ENCODE results near the gene TRIOBP. TPM values are rescaled to one million over a fixed set of nuclear protein-coding genes. Genes with fewer than 3 reads are reported as not detected.

The TRIOBP gene
- total RNA-seq, 1 experiment from 2014 or later = 170 TPM

DNA sequence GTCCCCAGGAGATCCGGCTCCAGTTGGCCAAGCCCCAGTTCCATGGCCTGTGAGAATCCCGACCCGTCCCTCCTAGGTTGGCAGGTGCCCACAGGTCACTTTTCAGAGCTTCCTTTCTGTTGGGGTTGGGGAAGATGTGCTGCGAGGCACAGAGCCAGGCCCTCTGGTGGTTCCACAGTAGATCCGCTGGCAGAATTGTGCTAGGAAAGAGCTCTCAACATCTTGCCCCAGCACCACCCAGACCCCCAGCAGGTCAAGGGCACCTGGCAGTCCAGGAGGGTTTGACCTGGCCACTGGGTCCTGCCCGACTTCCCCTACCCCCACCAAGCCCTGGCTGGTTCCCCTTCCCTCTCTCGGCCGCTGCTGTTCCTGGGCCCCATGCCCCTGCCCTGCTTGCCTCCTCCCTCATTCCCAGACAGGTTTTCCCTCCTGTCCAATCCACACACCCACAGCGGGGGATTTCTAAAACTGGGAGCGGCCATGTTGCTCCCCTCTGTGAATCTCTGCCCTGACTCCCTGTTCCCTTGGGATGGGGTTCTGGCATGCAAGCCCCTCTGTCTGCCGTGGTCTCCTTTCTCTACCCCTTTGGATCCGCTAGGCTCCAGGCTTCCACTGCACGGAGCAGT, 84.7 kb downstream of the TRIOBP start:
- intact Hi-C loops (cut with micrococcal nuclease; ENCODE audit: unreplicated experiment) = no loop called here
- Histone ChIP-seq H3F3A (ENCODE audit: insufficient read depth, low read depth) (peaks cover 74% of the 10 kb centered on the region), H2AFZ (no peak overlapping the region), H3K79me2 (ENCODE audit: low read depth) (no peaks in the 10 kb centered on the region), H3K36me3 (ENCODE audit: low read depth) (no peaks in the 10 kb centered on the region), H4K20me1 (ENCODE audit: insufficient read depth) (no peaks in the 10 kb centered on the region), H3K4me3 (no peak overlapping the region), H3K4me2 (peak overlapping the region; percentile 55), H3K4me1 (replicated peaks; ENCODE audit: insufficient read depth) (peaks cover 59% of the 10 kb centered on the region), H3K9me3 (ENCODE audit: insufficient read depth, low read depth) (no peaks in the 10 kb centered on the region), H3K27me3 (ENCODE audit: insufficient read depth, low read depth) (no peaks in the 10 kb centered on the region), H3K9me2 (ENCODE audit: insufficient read depth) (no peaks in the 10 kb centered on the region), H3K27ac (peak overlapping the region; percentile 74)
- TF ChIP-seq, protein P1, sequence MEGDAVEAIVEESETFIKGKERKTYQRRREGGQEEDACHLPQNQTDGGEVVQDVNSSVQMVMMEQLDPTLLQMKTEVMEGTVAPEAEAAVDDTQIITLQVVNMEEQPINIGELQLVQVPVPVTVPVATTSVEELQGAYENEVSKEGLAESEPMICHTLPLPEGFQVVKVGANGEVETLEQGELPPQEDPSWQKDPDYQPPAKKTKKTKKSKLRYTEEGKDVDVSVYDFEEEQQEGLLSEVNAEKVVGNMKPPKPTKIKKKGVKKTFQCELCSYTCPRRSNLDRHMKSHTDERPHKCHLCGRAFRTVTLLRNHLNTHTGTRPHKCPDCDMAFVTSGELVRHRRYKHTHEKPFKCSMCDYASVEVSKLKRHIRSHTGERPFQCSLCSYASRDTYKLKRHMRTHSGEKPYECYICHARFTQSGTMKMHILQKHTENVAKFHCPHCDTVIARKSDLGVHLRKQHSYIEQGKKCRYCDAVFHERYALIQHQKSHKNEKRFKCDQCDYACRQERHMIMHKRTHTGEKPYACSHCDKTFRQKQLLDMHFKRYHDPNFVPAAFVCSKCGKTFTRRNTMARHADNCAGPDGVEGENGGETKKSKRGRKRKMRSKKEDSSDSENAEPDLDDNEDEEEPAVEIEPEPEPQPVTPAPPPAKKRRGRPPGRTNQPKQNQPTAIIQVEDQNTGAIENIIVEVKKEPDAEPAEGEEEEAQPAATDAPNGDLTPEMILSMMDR (conservative IDR thresholded peaks at IDR 0.05) = peak; percentile 39; the same call in 1 of the 2 replicates
- TF ChIP-seq EZH2 (IDR thresholded peaks at IDR 0.05; ENCODE audit: low read depth) = no peak
- DNase-seq = no peak
- POLR2A ChIA-PET (ENCODE audit: unreplicated experiment) = no interaction called here
- CTCF ChIA-PET = interaction anchor here (0.6 to 1.1 kb wide), 2 partner anchors 138 to 173 kb away, joined by 3 to 4 read pairs; partner anchors contain the start of gene GGA1
- BruUV-seq (replicated peaks) = no TSS peak

DNA sequence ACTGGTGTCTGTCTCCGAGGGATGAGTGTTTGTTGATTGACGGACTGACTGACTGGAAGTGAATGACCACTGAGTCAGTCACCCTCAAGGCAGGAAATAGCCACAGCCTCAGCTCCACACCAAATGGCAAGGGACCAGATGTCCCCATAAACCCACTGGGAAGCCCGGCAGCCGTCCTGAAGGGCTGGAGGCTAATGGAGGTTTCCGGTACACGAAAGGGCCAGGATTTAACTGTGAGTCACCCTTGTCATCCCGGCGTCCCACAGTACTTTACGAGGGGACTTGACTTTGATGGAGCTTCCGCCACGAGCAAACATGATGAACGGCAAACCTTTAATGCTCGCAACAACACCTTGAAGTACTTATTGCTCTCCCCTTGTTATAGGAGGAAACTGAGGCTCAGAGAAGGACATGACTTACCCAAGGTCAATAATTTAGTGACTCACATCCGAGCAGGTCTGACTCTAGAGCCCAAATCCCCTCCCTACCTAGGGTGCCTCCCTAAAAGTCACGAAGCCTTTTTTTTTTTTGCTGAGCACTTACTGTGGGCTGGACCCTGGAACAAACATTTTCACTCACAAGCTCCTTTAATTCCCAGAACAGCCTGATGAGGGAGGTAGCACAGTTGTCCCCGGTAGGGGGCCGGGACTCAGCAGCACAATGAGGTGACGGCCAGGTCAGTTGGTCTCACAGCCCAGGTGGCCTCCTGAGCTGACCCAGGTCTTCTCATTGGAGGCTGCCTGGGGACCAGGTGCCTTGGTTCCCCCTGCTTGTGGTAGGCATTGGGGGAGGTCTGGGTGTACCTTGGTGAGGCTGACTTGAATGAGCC, 85.7 kb downstream of the TRIOBP start:
- H4K20me1 ChIP-seq (ENCODE audit: insufficient read depth) = no peaks in the 10 kb centered on the region
- H3K27ac ChIP-seq = peak overlapping the region; percentile 74
- no peaks in the 10 kb centered on the region for H3K79me2 ChIP-seq (ENCODE audit: low read depth)
- no peak overlapping the region for H3K4me3 ChIP-seq
- peak overlapping the region; percentile 55 for H3K4me2 ChIP-seq
- H2AFZ ChIP-seq = no peak overlapping the region
- no peaks in the 10 kb centered on the region for H3K9me3 ChIP-seq (ENCODE audit: insufficient read depth, low read depth)
- intact Hi-C loops (cut with micrococcal nuclease; ENCODE audit: unreplicated experiment) = no loop called here
- CTCF ChIA-PET = no interaction called here
- TF ChIP-seq, protein P1 (conservative IDR thresholded peaks at IDR 0.05) = no peak; the same call in 1 of the 2 replicates
- no peak for TF ChIP-seq EZH2 (IDR thresholded peaks at IDR 0.05; ENCODE audit: low read depth)
- no peaks in the 10 kb centered on the region for H3K9me2 ChIP-seq (ENCODE audit: insufficient read depth)
- POLR2A ChIA-PET (ENCODE audit: unreplicated experiment) = interaction anchor here (0.6 to 0.7 kb wide), 2 partner anchors 20 to 28 kb away, joined by 4 to 6 read pairs; no protein-coding TSS in a partner anchor
- H3F3A ChIP-seq (ENCODE audit: insufficient read depth, low read depth) = peaks cover 67% of the 10 kb centered on the region
- BruUV-seq (replicated peaks) = no TSS peak
- H3K27me3 ChIP-seq (ENCODE audit: insufficient read depth, low read depth) = no peaks in the 10 kb centered on the region
- DNase-seq = peak in 1 of 2 experiments; percentile 78
- H3K36me3 ChIP-seq (ENCODE audit: low read depth) = no peaks in the 10 kb centered on the region
- peaks cover 53% of the 10 kb centered on the region for H3K4me1 ChIP-seq (replicated peaks; ENCODE audit: insufficient read depth)

DNA sequence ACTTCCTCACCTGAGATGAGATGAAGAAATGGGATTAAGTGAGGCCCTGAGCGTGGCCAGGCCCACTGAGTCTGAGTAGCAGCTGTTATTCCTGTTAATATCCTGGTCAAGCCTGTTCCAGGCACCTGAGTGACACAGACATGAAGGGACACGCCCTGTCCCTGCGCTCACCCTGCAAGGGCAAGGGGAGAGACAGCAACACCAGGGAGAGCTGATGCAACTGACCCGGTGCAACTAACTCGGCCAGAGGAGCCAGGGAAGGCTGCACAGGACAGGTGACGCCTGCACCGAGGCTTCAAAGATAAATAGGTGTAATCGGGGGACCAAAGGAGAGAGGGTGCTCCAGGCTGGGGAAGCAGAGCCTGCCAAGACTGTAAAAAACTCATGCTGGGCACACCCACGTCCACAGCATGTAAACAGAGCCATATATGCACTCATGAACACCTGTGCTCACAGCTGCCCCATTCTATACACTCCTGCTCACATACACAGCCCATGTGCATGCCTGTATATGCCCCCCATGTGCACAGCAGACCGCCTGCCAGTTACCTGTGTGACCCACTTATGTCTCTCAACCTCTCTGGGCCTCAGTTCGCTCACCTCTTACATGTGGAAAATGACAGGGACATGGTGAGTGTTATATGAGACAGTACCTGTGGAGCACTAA, 88.1 kb downstream of the TRIOBP start:
- Histone ChIP-seq H3K4me3 (no peak overlapping the region), H3F3A (ENCODE audit: insufficient read depth, low read depth) (peaks cover 47% of the 10 kb centered on the region), H3K27ac (peak overlapping the region; percentile 74), H2AFZ (no peak overlapping the region), H4K20me1 (ENCODE audit: insufficient read depth) (no peaks in the 10 kb centered on the region), H3K4me1 (replicated peaks; ENCODE audit: insufficient read depth) (peaks cover 49% of the 10 kb centered on the region), H3K4me2 (peak overlapping the region; percentile 55), H3K9me2 (ENCODE audit: insufficient read depth) (no peaks in the 10 kb centered on the region), H3K36me3 (ENCODE audit: low read depth) (no peaks in the 10 kb centered on the region), H3K79me2 (ENCODE audit: low read depth) (no peaks in the 10 kb centered on the region), H3K9me3 (ENCODE audit: insufficient read depth, low read depth) (no peaks in the 10 kb centered on the region), H3K27me3 (ENCODE audit: insufficient read depth, low read depth) (no peaks in the 10 kb centered on the region)
- ChIA-PET POLR2A (ENCODE audit: unreplicated experiment) (interaction anchor here (0.6 kb wide), 1 partner anchor 108 kb away, joined by 6 read pairs; no protein-coding TSS in a partner anchor), CTCF (interaction anchor here (0.6 to 0.7 kb wide), 3 partner anchors 23 to 178 kb away, joined by 3 read pairs; partner anchors contain the start of gene GCAT)
- no peak for TF ChIP-seq EZH2 (IDR thresholded peaks at IDR 0.05; ENCODE audit: low read depth)
- TF ChIP-seq, protein P1 (conservative IDR thresholded peaks at IDR 0.05) = no peak
- DNase-seq = peak; percentile 88 to 97
- BruUV-seq (replicated peaks) = no TSS peak
- intact Hi-C loops (cut with micrococcal nuclease; ENCODE audit: unreplicated experiment) = loop anchor here (2.0 kb wide), 2 partner anchors 20 to 32 kb away; a partner anchor contains a TSS

All from PC-9 (cell line).